Bone marrow (tissue), 2 donors: ENCODE results near the gene ANP32D.
"Not testable (repeated sequence)": the region's sequence is repeated elsewhere in the genome, so short reads cannot be mapped to it uniquely, and the experiment has no call there.

ENCODE experiments used
- DNase-seq, 2 donors: peaks; one replicate each; lab custom pipeline; 2025; lab: John Stamatoyannopoulos, UW

Gene ANP32D

GRCh38 chr12:48506836-48507235 is 34.5 kb downstream of the ANP32D start:
- DNase-seq: not testable (repeated sequence)

DNA sequence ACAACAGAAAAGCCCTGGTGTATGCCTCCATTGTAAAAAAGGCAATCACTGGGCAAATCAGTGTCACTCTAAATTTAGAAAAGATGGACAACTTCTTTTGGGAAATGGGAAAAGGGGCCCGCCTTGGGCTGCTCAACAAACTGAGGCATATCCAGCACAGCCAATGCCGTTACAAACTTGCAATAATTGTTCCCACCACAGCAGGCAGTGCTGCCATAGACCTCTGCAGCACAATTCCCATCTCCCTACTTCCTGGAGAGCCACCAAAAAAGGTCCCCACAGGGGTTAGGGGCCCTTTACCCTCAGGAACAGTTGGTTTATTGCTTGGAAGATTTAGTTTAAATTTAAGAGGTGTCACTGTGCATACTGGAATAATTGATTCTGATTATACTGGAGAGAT is 36.6 kb downstream of the ANP32D start:
- DNase-seq: no peak

- DNase-seq: no peak
Measured at GRCh38 chr12:48510111-48510510, 37.8 kb downstream of the ANP32D start.

- no peak for DNase-seq
Measured at GRCh38 chr12:48512855-48513254, 40.5 kb downstream of the ANP32D start.

GRCh38 chr12:48514728-48515127 is 42.4 kb downstream of the ANP32D start:
- no peak for DNase-seq

DNA sequence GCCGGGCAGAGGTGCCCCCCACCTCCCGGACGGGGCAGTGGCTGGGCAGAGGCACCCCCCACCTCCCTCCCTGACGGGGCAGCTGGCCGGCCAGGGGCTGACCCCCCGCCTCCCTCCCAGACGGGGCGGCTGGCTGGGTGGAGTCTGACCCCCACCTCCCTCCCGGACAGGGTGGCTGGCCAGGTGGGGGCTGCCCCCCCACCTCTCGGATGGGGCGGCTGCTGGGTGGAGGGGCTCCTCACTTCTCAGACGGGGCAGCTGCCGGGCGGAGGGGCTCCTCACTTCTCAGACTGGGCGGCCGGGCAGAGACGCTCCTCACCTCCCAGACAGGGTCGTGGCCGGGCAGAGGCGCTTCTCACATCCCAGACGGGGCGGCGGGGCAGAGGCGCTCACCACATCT is 48.0 kb downstream of the ANP32D start:
- not testable (repeated sequence) for DNase-seq
